Neutrophil (primary cell): Measurements from ENCODE around the gene BICDL1.

Source experiments
- H3K27ac ChIP-seq: fragments of 200-600 bp; sonication (generic); 2 replicates; pipeline ENCODE4 v1.5.1; 2016; ENCODE audit warnings: mild to moderate bottlenecking, moderate library complexity
- H3K27me3 ChIP-seq: fragments of 200-600 bp; sonication (generic); 2 replicates; pipeline ENCODE4 v1.6.0; 2016; ENCODE audit warnings: mild to moderate bottlenecking
- H3K36me3 ChIP-seq: fragments of 200-600 bp; sonication (generic); 2 replicates; pipeline ENCODE4 v1.5.1; 2017
- H3K4me1 ChIP-seq, 2 experiments: fragments of 200-600 bp in 1 of 2; sonication (generic) in 1 of 2; 1 replicate in 1 of 2; 2 replicates in 1 of 2; pipeline versions ENCODE4 v1.5.1 to v1.6.1; 2013 to 2016; ENCODE audit warnings: low read depth in 1 of 2, low read length in 1 of 2, mild to moderate bottlenecking in 1 of 2, moderate library complexity in 1 of 2; ENCODE audit not compliant: control insufficient read depth in 1 of 2, insufficient read depth in 1 of 2
- H3K4me3 ChIP-seq, 2 experiments: fragments of 200-600 bp in 1 of 2; sonication (generic) in 1 of 2; 1 replicate in 1 of 2; 2 replicates in 1 of 2; pipeline ENCODE4 v1.5.1; 2013 to 2016; ENCODE audit warnings: low read depth in 1 of 2, low read length in 1 of 2, mild to moderate bottlenecking in 1 of 2, moderate library complexity in 1 of 2
- H3K9me3 ChIP-seq: fragments of 200-600 bp; sonication (generic); 2 replicates; pipeline ENCODE4 v1.5.1; 2016
- TF ChIP-seq, protein P1 (sequence below): fragments of 200-600 bp; sonication (generic); IDR thresholded peaks from 2 replicates; pipeline ENCODE4 v1.5.1; 2016; ENCODE audit warnings: antibody characterized with exemption

The BICDL1 gene

DNA sequence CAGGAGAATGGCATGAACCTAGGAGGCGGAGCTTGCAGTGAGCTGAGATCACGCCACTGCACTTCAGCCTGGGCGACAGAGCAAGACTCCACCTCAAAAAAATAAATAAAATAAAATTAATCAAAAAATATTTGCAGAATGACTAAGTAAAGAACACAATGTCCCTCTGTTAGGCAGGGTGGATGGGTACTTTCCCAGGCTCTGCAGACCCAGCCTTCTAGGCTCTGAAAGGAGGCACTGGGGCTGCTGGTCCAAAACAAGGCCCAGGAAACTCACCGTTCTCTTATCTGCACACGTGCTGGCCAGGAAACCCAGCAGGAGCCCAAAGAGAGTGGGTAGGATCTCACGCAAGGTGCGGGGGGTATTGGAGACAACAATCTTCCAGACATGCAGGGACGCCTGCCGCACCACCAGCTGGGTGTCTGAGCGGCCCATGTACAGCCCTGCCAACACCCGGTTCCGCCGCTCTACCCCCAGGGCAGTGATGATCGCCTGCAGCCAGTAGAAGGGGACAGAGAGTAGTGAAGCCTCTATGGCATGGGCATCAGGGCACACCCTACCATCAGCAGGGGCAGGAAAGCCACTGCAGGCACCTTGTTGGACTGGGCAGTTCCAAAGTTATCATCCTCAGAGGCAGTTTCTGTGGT is 153.3 kb downstream of the BICDL1 start:
- Histone ChIP-seq H3K27me3 (no peaks in the 10 kb centered on the region), H3K9me3 (no peaks in the 10 kb centered on the region), H3K27ac (no peak overlapping the region), H3K4me1 (no peaks in the 10 kb centered on the region), H3K36me3 (peaks cover 96% of the 10 kb centered on the region), H3K4me3 (no peak overlapping the region)
- TF ChIP-seq, protein P1, sequence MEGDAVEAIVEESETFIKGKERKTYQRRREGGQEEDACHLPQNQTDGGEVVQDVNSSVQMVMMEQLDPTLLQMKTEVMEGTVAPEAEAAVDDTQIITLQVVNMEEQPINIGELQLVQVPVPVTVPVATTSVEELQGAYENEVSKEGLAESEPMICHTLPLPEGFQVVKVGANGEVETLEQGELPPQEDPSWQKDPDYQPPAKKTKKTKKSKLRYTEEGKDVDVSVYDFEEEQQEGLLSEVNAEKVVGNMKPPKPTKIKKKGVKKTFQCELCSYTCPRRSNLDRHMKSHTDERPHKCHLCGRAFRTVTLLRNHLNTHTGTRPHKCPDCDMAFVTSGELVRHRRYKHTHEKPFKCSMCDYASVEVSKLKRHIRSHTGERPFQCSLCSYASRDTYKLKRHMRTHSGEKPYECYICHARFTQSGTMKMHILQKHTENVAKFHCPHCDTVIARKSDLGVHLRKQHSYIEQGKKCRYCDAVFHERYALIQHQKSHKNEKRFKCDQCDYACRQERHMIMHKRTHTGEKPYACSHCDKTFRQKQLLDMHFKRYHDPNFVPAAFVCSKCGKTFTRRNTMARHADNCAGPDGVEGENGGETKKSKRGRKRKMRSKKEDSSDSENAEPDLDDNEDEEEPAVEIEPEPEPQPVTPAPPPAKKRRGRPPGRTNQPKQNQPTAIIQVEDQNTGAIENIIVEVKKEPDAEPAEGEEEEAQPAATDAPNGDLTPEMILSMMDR = no peak
